GM23338 (cell line): ENCODE measurements around the gene PTPRR. TPM values are rescaled to one million over a fixed set of nuclear protein-coding genes. Genes with fewer than 3 reads are reported as not detected.

Source experiments
- ATAC-seq: fragments of 200-7000 bp; cut with Tn5 transposase; 3 replicates; pipeline ENCODE4 v1.9.1; 2020
- DNase-seq: peaks from one replicate; pipeline ENCODE4 v3.0.0-alpha.2; 2015; ENCODE audit warnings: low spot score
- H2AFZ ChIP-seq: fragments of 200-600 bp; sonication (generic); 2 replicates; pipeline ENCODE4 v1.8.0; 2016; ENCODE audit warnings: antibody characterized with exemption, mild to moderate bottlenecking, moderate library complexity
- H3F3A ChIP-seq: fragments of 200-600 bp; sonication (generic); replicated peaks from 2 replicates; pipeline ENCODE4 v1.8.0; 2017; ENCODE audit warnings: antibody characterized with exemption, mixed run types, low read depth
- H3K27ac ChIP-seq: fragments of 200-600 bp; sonication (generic); 2 replicates; pipeline ENCODE4 v1.6.1; 2016; ENCODE audit warnings: low read depth
- H3K27me3 ChIP-seq: fragments of 200-600 bp; sonication (generic); 2 replicates; pipeline ENCODE4 v1.8.0; 2016; ENCODE audit warnings: mild to moderate bottlenecking, mixed run types, moderate library complexity; ENCODE audit not compliant: insufficient read depth
- H3K36me3 ChIP-seq: fragments of 200-600 bp; sonication (generic); 2 replicates; pipeline ENCODE4 v1.8.0; 2016; ENCODE audit warnings: mild to moderate bottlenecking; ENCODE audit not compliant: insufficient read depth
- H3K4me1 ChIP-seq: fragments of 200-600 bp; sonication (generic); 2 replicates; pipeline ENCODE4 v1.8.0; 2016; ENCODE audit warnings: mild to moderate bottlenecking, moderate library complexity; ENCODE audit not compliant: insufficient read depth
- H3K4me2 ChIP-seq: fragments of 200-600 bp; sonication (generic); 2 replicates; pipeline ENCODE4 v1.7.1; 2017; ENCODE audit warnings: mixed run types
- H3K4me3 ChIP-seq: fragments of 200-600 bp; sonication (generic); 2 replicates; pipeline ENCODE4 v1.6.1; 2016; ENCODE audit warnings: mixed run types
- H3K79me2 ChIP-seq: fragments of 200-600 bp; sonication (generic); replicated peaks from 2 replicates; pipeline ENCODE4 v1.8.0; 2017; ENCODE audit warnings: mild to moderate bottlenecking; ENCODE audit not compliant: insufficient read depth
- H3K9me2 ChIP-seq: fragments of 200-600 bp; sonication (generic); 2 replicates; pipeline ENCODE4 v1.8.0; 2017; ENCODE audit not compliant: insufficient read depth
- H4K20me1 ChIP-seq: fragments of 200-600 bp; sonication (generic); replicated peaks from 2 replicates; pipeline ENCODE4 v1.8.0; 2017; ENCODE audit warnings: mild to moderate bottlenecking; ENCODE audit not compliant: insufficient read depth
- H3K27ac Mint-ChIP-seq: 2 replicates; pipeline ENCODE4 v1.8.0; 2020; ENCODE audit warnings: inconsistent platforms, mild to moderate bottlenecking, moderate library complexity, mixed read lengths
- H3K27me3 Mint-ChIP-seq: 3 replicates; pipeline ENCODE4 v1.8.0; 2022; ENCODE audit warnings: low read depth, mild to moderate bottlenecking, moderate library complexity, mixed read lengths, inconsistent platforms; ENCODE audit not compliant: insufficient read depth, poor library complexity
- H3K36me3 Mint-ChIP-seq: 3 replicates; pipeline ENCODE4 v1.8.0; 2021; ENCODE audit warnings: low read depth, mild to moderate bottlenecking, inconsistent platforms, moderate library complexity, mixed read lengths
- H3K4me1 Mint-ChIP-seq: 3 replicates; pipeline ENCODE4 v1.8.0; 2020; ENCODE audit warnings: mild to moderate bottlenecking, inconsistent platforms, mixed read lengths
- H3K4me3 Mint-ChIP-seq: 3 replicates; pipeline ENCODE4 v1.8.0; 2021; ENCODE audit warnings: moderate library complexity, mild to moderate bottlenecking, inconsistent platforms, mixed read lengths
- H3K9me3 Mint-ChIP-seq: 3 replicates; pipeline ENCODE4 v1.8.0; 2020; ENCODE audit warnings: moderate library complexity, mild to moderate bottlenecking, inconsistent platforms, mixed read lengths
- CREB1 ChIP-seq: fragments of 250-450 bp; sonication (Bioruptor Pico); IDR thresholded peaks from 2 replicates; pipeline ENCODE4 v1.5.0; 2020; ENCODE audit warnings: low read depth, mild to moderate bottlenecking, moderate library complexity
- ETS1 ChIP-seq: IDR thresholded peaks from 2 replicates; pipeline ENCODE4 v1.6.1; 2016; ENCODE audit warnings: antibody characterized with exemption
- EZH2 ChIP-seq: fragments of 200-600 bp; sonication (generic); IDR thresholded peaks from one replicate; pipeline ENCODE4 v1.8.0; 2017; ENCODE audit warnings: antibody characterized with exemption, mild to moderate bottlenecking, low read depth; ENCODE audit not compliant: unreplicated experiment
- EZH2phosphoT487 ChIP-seq: fragments of 200-600 bp; sonication (generic); IDR thresholded peaks from one replicate; pipeline ENCODE4 v1.8.1; 2018; ENCODE audit warnings: antibody characterized with exemption; ENCODE audit not compliant: unreplicated experiment
- JUNB ChIP-seq: IDR thresholded peaks from one replicate; pipeline ENCODE4 v1.6.1; 2016; ENCODE audit warnings: antibody characterized with exemption; ENCODE audit not compliant: unreplicated experiment
- NANOG ChIP-seq: IDR thresholded peaks from 2 replicates; pipeline ENCODE4 v1.6.1; 2016; ENCODE audit warnings: antibody characterized with exemption, borderline replicate concordance
- STAT1 ChIP-seq: IDR thresholded peaks from one replicate; pipeline ENCODE4 v1.6.1; 2016; ENCODE audit warnings: antibody characterized with exemption; ENCODE audit not compliant: unreplicated experiment
- ZNF331 ChIP-seq: fragments of 250-450 bp; sonication (Bioruptor Pico); IDR thresholded peaks from 2 replicates; pipeline ENCODE4 v1.5.0; 2020; ENCODE audit warnings: low read depth, mild to moderate bottlenecking, moderate library complexity
- polyA plus RNA-seq: library from polyadenylated mRNA; unstranded; fragments of >200 nt; fragmentation: Nextera tagmentation; extraction: Ambion mirVana; gene quantifications from 2 replicates; pipeline ENCODE4 v1.2.1, GENCODE V29; 2016
- total RNA-seq: library from RNA; depleted of rRNA; stranded (reverse); fragments of >200 nt; shearing (Covaris generic); gene quantifications from 2 replicates; pipeline ENCODE4 v1.2.3, GENCODE V29; 2014
- TF ChIP-seq, protein P1 (sequence below): IDR thresholded peaks from one replicate; pipeline ENCODE4 v1.6.1; 2018; ENCODE audit warnings: antibody characterized with exemption; ENCODE audit not compliant: unreplicated experiment
- TF ChIP-seq, protein P2 (sequence below): fragments of 250-450 bp; sonication (Bioruptor Pico); IDR thresholded peaks from 2 replicates; pipeline ENCODE4 v1.5.0; 2020; ENCODE audit warnings: mild to moderate bottlenecking, moderate library complexity
- TF ChIP-seq, protein P3 (sequence below), 2 experiments: fragments of 200-600 bp in 1 of 2; sonication (generic) in 1 of 2; conservative IDR thresholded peaks; 2 replicates each; pipeline versions ENCODE4 v1.5.1 to v1.6.1; 2016 to 2017; ENCODE audit warnings: antibody characterized with exemption in 2 of 2, low read depth in 2 of 2, mild to moderate bottlenecking in 2 of 2, moderate library complexity in 1 of 2

The PTPRR gene
- total and polyA plus RNA-seq, 2 experiments from 2014 or later = 0.26 to 0.76 TPM

DNA sequence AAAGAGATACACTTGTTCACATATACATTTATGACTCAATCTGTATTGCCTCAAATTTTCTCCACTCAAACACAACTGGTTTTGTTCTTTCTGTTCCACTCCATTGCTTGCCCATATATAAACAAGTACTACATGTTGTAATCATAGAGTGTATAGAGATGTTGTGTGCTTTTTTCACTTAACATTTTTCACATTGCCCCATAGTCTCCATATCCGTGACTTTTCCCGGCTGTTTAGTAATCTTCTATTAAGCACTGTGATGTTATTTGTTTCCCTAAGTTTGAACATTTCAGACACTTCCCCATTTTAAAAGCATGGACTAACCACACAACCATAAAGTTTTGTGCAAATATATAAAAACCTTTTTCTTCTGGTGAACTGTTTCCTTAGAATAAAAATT lies 45.5 kb upstream of the PTPRR start:
- Histone ChIP-seq H3K36me3 (no peaks in the 10 kb centered on the region), H3K4me3 (no peak overlapping the region), H3K4me1 (no peaks in the 10 kb centered on the region), H3K4me2 (no peak overlapping the region), H3K9me2 (no peaks in the 10 kb centered on the region), H3K27ac (no peak overlapping the region), H3K79me2 (no peaks in the 10 kb centered on the region), H3F3A (no peaks in the 10 kb centered on the region), H3K27me3 (no peaks in the 10 kb centered on the region), H2AFZ (no peak overlapping the region), H4K20me1 (no peaks in the 10 kb centered on the region)
- DNase-seq = no peak
- TF ChIP-seq EZH2 = no peak
- TF ChIP-seq EZH2phosphoT487 = no peak
- no peak for TF ChIP-seq STAT1
- TF ChIP-seq ETS1 = no peak
- no peak for TF ChIP-seq CREB1 (CRISPR knock-in tag)
- TF ChIP-seq, protein P1, sequence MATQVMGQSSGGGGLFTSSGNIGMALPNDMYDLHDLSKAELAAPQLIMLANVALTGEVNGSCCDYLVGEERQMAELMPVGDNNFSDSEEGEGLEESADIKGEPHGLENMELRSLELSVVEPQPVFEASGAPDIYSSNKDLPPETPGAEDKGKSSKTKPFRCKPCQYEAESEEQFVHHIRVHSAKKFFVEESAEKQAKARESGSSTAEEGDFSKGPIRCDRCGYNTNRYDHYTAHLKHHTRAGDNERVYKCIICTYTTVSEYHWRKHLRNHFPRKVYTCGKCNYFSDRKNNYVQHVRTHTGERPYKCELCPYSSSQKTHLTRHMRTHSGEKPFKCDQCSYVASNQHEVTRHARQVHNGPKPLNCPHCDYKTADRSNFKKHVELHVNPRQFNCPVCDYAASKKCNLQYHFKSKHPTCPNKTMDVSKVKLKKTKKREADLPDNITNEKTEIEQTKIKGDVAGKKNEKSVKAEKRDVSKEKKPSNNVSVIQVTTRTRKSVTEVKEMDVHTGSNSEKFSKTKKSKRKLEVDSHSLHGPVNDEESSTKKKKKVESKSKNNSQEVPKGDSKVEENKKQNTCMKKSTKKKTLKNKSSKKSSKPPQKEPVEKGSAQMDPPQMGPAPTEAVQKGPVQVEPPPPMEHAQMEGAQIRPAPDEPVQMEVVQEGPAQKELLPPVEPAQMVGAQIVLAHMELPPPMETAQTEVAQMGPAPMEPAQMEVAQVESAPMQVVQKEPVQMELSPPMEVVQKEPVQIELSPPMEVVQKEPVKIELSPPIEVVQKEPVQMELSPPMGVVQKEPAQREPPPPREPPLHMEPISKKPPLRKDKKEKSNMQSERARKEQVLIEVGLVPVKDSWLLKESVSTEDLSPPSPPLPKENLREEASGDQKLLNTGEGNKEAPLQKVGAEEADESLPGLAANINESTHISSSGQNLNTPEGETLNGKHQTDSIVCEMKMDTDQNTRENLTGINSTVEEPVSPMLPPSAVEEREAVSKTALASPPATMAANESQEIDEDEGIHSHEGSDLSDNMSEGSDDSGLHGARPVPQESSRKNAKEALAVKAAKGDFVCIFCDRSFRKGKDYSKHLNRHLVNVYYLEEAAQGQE = no peak
- TF ChIP-seq, protein P2, sequence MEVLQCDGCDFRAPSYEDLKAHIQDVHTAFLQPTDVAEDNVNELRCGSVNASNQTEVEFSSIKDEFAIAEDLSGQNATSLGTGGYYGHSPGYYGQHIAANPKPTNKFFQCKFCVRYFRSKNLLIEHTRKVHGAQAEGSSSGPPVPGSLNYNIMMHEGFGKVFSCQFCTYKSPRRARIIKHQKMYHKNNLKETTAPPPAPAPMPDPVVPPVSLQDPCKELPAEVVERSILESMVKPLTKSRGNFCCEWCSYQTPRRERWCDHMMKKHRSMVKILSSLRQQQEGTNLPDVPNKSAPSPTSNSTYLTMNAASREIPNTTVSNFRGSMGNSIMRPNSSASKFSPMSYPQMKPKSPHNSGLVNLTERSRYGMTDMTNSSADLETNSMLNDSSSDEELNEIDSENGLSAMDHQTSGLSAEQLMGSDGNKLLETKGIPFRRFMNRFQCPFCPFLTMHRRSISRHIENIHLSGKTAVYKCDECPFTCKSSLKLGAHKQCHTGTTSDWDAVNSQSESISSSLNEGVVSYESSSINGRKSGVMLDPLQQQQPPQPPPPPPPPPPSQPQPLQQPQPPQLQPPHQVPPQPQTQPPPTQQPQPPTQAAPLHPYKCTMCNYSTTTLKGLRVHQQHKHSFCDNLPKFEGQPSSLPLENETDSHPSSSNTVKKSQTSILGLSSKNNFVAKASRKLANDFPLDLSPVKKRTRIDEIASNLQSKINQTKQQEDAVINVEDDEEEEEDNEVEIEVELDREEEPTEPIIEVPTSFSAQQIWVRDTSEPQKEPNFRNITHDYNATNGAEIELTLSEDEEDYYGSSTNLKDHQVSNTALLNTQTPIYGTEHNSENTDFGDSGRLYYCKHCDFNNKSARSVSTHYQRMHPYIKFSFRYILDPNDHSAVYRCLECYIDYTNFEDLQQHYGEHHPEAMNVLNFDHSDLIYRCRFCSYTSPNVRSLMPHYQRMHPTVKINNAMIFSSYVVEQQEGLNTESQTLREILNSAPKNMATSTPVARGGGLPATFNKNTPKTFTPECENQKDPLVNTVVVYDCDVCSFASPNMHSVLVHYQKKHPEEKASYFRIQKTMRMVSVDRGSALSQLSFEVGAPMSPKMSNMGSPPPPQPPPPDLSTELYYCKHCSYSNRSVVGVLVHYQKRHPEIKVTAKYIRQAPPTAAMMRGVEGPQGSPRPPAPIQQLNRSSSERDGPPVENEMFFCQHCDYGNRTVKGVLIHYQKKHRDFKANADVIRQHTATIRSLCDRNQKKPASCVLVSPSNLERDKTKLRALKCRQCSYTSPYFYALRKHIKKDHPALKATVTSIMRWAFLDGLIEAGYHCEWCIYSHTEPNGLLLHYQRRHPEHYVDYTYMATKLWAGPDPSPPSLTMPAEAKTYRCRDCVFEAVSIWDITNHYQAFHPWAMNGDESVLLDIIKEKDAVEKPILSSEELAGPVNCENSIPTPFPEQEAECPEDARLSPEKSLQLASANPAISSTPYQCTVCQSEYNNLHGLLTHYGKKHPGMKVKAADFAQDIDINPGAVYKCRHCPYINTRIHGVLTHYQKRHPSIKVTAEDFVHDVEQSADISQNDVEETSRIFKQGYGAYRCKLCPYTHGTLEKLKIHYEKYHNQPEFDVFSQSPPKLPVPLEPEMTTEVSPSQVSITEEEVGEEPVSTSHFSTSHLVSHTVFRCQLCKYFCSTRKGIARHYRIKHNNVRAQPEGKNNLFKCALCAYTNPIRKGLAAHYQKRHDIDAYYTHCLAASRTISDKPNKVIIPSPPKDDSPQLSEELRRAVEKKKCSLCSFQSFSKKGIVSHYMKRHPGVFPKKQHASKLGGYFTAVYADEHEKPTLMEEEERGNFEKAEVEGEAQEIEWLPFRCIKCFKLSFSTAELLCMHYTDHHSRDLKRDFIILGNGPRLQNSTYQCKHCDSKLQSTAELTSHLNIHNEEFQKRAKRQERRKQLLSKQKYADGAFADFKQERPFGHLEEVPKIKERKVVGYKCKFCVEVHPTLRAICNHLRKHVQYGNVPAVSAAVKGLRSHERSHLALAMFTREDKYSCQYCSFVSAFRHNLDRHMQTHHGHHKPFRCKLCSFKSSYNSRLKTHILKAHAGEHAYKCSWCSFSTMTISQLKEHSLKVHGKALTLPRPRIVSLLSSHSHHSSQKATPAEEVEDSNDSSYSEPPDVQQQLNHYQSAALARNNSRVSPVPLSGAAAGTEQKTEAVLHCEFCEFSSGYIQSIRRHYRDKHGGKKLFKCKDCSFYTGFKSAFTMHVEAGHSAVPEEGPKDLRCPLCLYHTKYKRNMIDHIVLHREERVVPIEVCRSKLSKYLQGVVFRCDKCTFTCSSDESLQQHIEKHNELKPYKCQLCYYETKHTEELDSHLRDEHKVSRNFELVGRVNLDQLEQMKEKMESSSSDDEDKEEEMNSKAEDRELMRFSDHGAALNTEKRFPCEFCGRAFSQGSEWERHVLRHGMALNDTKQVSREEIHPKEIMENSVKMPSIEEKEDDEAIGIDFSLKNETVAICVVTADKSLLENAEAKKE (CRISPR knock-in tag) = no peak
- no peak for TF ChIP-seq NANOG
- TF ChIP-seq JUNB = no peak
- TF ChIP-seq, protein P3, sequence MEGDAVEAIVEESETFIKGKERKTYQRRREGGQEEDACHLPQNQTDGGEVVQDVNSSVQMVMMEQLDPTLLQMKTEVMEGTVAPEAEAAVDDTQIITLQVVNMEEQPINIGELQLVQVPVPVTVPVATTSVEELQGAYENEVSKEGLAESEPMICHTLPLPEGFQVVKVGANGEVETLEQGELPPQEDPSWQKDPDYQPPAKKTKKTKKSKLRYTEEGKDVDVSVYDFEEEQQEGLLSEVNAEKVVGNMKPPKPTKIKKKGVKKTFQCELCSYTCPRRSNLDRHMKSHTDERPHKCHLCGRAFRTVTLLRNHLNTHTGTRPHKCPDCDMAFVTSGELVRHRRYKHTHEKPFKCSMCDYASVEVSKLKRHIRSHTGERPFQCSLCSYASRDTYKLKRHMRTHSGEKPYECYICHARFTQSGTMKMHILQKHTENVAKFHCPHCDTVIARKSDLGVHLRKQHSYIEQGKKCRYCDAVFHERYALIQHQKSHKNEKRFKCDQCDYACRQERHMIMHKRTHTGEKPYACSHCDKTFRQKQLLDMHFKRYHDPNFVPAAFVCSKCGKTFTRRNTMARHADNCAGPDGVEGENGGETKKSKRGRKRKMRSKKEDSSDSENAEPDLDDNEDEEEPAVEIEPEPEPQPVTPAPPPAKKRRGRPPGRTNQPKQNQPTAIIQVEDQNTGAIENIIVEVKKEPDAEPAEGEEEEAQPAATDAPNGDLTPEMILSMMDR (conservative IDR thresholded peaks at IDR 0.05; ENCODE audit: low read depth in 2 of 2) = no peak
- no peak for TF ChIP-seq ZNF331 (CRISPR knock-in tag)
- Mint-ChIP-seq H3K27me3 (no peaks in the 10 kb centered on the region), H3K4me3 (no peak overlapping the region), H3K27ac (0 out of 2 replicates have a peak overlapping the region, but pooled peaks have one; percentile 50), H3K4me1 (peaks cover 2% of the 10 kb centered on the region; the same call in 1 of the 3 replicates), H3K36me3 (no peaks in the 10 kb centered on the region), H3K9me3 (no peaks in the 10 kb centered on the region)
- no peak for ATAC-seq
